Adrenal gland (tissue), 12 donors: ENCODE results near the gene PAWR. TPM values are rescaled to one million over a fixed set of nuclear protein-coding genes. Genes with fewer than 3 reads are reported as not detected.
A peak's percentile ranks its signal among the peaks of the same experiment; 100 is the strongest.

Source experiments
- DNase-seq, 7 donors: peaks; one replicate each; pipeline ENCODE4 v3.0.0-alpha.2; 2019 to 2020
- H3K27ac ChIP-seq, 5 donors: fragments of 200-600 bp; sonication (generic) in 4 of 5; 1 replicate in 3 of 5; 2 replicates in 2 of 5; pipeline versions ENCODE4 v1.5.1 to v1.8.0; 2016 to 2020; ENCODE audit warnings: mild to moderate bottlenecking in 1 of 5
- H3K27me3 ChIP-seq: fragments of 200-600 bp; 2 replicates; pipeline ENCODE4 v1.8.0; 2021
- H3K36me3 ChIP-seq, 2 donors: fragments of 200-600 bp; replicated peaks in 1 of 2; 1 replicate in 1 of 2; 2 replicates in 1 of 2; pipeline versions ENCODE4 v1.5.1 to v1.8.0; 2018 to 2022
- H3K4me1 ChIP-seq, 2 donors: fragments of 200-600 bp; replicated peaks in 1 of 2; 1 replicate in 1 of 2; 2 replicates in 1 of 2; pipeline versions ENCODE4 v1.5.1 to v1.8.0; 2018 to 2021
- H3K4me3 ChIP-seq, 4 donors: fragments of 200-600 bp; sonication (generic) in 3 of 4; one replicate each; pipeline ENCODE4 v1.5.1; 2016 to 2018
- H3K9me3 ChIP-seq, 3 donors: fragments of 200-600 bp; sonication (generic) in 1 of 3; replicated peaks in 1 of 3; 1 replicate in 2 of 3; 2 replicates in 1 of 3; pipeline versions ENCODE4 v1.5.1 to v1.8.0; 2016 to 2021
- CTCF ChIP-seq, 6 experiments: fragments of 450-650 bp in 4 of 6; fragments of 200-600 bp in 2 of 6; sonication (generic) in 1 of 6; IDR thresholded peaks; 1 replicate in 5 of 6; 2 replicates in 1 of 6; pipeline versions ENCODE4 v1.5.1 to v1.8.0; 2016 to 2021; ENCODE audit warnings: antibody characterized with exemption in 6 of 6, mild to moderate bottlenecking in 2 of 6, moderate library complexity in 1 of 6
- POLR2A ChIP-seq, 2 donors: fragments of 450-650 bp; IDR thresholded peaks; one replicate each; pipeline ENCODE4 v1.6.1; 2017; ENCODE audit warnings: antibody characterized with exemption in 2 of 2, mild to moderate bottlenecking in 2 of 2, moderate library complexity in 1 of 2
- WGBS, 4 donors: extraction: QIAGEN DNeasy Blood & Tissue Kit in 2 of 4; methylation state at CpG; one replicate each; pipeline versions ENCODE4 v1.1.5 to v1.1.7; 2013 to 2017; 5-methylcytosine and 5-hydroxymethylcytosine counted together
- intact Hi-C, 2 donors: fragments of 100-400 bp; cut with DNase I; formaldehyde crosslinking; loops; one replicate each; pipeline versions ENCODE4 v1.14.1 to v1.15.0; 2022 to 2023
- polyA plus RNA-seq, 3 donors: library from polyadenylated mRNA; stranded (reverse); fragments of 200-250 nt in 2 of 3; fragments of 350-450 nt in 1 of 3; fragmentation: Illumina TruSeq in 1 of 3; extraction: RNeasy Lipid Tissue Mini Kit (QIAGEN cat#74804) in 1 of 3; gene quantifications; one replicate each; pipeline ENCODE4 v1.2.3, GENCODE V29; 2013 to 2014
- total RNA-seq, 9 donors: library from RNA; depleted of rRNA in 4 of 9; stranded (reverse); fragments of >200 nt in 4 of 9; fragments of 120-200 nt in 1 of 9; fragmentation: NEBNext Ultra II Directional in 1 of 9; extraction: Animal tissue kit (Norgen Biotek cat#: 25700) in 1 of 9; gene quantifications; one replicate each; pipeline versions ENCODE4 v1.1.0 to v1.2.4, GENCODE V29; 2013 to 2023
- donor health status: healthy with polysubstance abuse.
- donor health status: Bipolar disorder and iron deficiency.
- donor health status: DM: yes; HTN: yes; CAD: no.
- donor health status: DM: no; HTN: no; CAD: no.
- donor health status: DM: no; HTN: no; CAD: no.
- donor health status: DM: yes; HTN: yes; CAD: no.

PAWR gene
- total and polyA plus RNA-seq, 12 donors, result 8.5 to 63.7 (median 24.6) TPM

DNA sequence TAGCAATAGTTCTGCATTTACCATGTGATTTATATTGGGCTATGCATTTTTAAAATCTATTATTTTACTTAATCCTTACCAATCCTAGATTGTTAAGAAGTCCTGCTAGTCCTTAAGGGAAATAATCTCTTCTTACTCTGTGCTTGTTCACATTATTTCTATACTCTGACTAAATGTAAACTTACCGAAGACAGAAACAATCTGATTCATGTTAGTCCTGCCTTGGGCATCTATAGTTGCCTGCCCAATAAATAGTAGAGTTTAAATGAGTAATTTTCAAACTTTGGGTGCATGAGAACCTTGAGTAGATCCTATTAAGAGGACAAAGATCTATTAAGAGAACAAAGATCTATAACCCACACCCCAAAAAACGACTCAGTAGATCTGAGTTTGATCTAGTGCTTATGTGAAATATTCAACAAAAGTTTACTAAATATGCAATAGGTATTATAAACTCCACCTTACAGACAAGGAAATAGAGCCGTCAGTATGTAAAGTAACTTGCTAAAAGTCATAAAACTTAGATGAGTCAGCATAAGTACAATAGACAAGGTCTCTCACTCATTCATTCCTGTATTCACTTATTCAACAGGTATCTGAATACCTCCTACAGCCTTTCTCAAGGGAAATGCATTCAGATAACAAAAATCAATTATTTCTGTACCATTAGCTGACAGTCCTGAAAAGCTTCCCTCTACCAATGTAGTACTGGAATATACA, 127.6 kb downstream of the PAWR start:
- TF ChIP-seq POLR2A (IDR thresholded peaks at IDR 0.05) (no peak), CTCF (IDR thresholded peaks at IDR 0.05) (no peak)
- Histone ChIP-seq H3K4me3 (no peak overlapping the region), H3K9me3 (no peaks in the 10 kb centered on the region), H3K36me3 (no peaks in the 10 kb centered on the region), H3K27ac (no peak overlapping the region), H3K4me1 (peaks cover 0 to 5% of the 10 kb centered on the region in 2 donors), H3K27me3 (no peaks in the 10 kb centered on the region)
- DNase-seq, result no peak
- intact Hi-C loops, result no loop called here
- 61 to 77% (median 72%) methylated on average over 3 of the region's 3 CpGs for WGBS, 4 donors

GRCh38 chr12:79561401-79562132, 129.2 kb downstream of the PAWR start:
- TF ChIP-seq POLR2A (IDR thresholded peaks at IDR 0.05) (no peak), CTCF (IDR thresholded peaks at IDR 0.05) (no peak)
- intact Hi-C loops, result no loop called here

GRCh38 chr12:79560225-79560889, 130.4 kb downstream of the PAWR start:
- intact Hi-C loops, result no loop called here
- no peak overlapping the region for H3K4me3 ChIP-seq
- H3K36me3 ChIP-seq, result no peaks in the 10 kb centered on the region
- no peaks in the 10 kb centered on the region for H3K27me3 ChIP-seq
- no peaks in the 10 kb centered on the region for H3K9me3 ChIP-seq
- peak overlapping the region in 2 of 5 donors; percentile 2 to 10 for H3K27ac ChIP-seq
- WGBS, 4 donors, result 75 to 84% (median 80%) methylated on average over 6 of the region's 6 CpGs
- peaks cover 0 to 5% of the 10 kb centered on the region in 2 donors for H3K4me1 ChIP-seq
- DNase-seq, result no peak
- TF ChIP-seq CTCF (IDR thresholded peaks at IDR 0.05) (no peak), POLR2A (IDR thresholded peaks at IDR 0.05) (no peak)

More at GRCh38 chr12:79561401-79562132, 129.2 kb downstream of the PAWR start:
- H3K4me3 ChIP-seq, result no peak overlapping the region
- WGBS, 4 donors, result 97 to 98% (median 98%) methylated on average over 15 to 35 of the region's 35 CpGs
- H3K9me3 ChIP-seq, result no peaks in the 10 kb centered on the region
- H3K27me3 ChIP-seq, result no peaks in the 10 kb centered on the region
- peaks cover 0 to 5% of the 10 kb centered on the region in 2 donors for H3K4me1 ChIP-seq
- DNase-seq, result no peak
- no peak overlapping the region for H3K27ac ChIP-seq
- H3K36me3 ChIP-seq, result no peaks in the 10 kb centered on the region

- intact Hi-C loops, result loop anchor here (10.0 kb wide), 4 partner anchors 145 to 705 kb away; no protein-coding TSS in a partner anchor
These were observed 131.2 kb downstream of the PAWR start for GRCh38 chr12:79559591-79559990.

More at GRCh38 chr12:79559591-79559990, 131.2 kb downstream of the PAWR start:
- H3K4me3 ChIP-seq, result no peak overlapping the region
- H3K27ac ChIP-seq, result peak overlapping the region in 1 of 5 donors; percentile 38
- H3K27me3 ChIP-seq, result no peaks in the 10 kb centered on the region
- no peaks in the 10 kb centered on the region for H3K9me3 ChIP-seq
- no peaks in the 10 kb centered on the region for H3K36me3 ChIP-seq
- DNase-seq, result no peak
- 79 to 90% (median 84%) methylated on average over 2 of the region's 2 CpGs for WGBS, 4 donors
- H3K4me1 ChIP-seq, result peaks cover 0 to 5% of the 10 kb centered on the region in 2 donors
- no peak for TF ChIP-seq CTCF (IDR thresholded peaks at IDR 0.05)
- TF ChIP-seq POLR2A (IDR thresholded peaks at IDR 0.05), result no peak
